ENCODE data around the gene FGFR3. TPM values are rescaled to one million over a fixed set of nuclear protein-coding genes. Genes with fewer than 3 reads are reported as not detected.

The FGFR3 gene
- total and polyA plus RNA-seq, 2 of the 4 experiments (the other 2 are of a cell fraction), result 0.18 to 0.67 TPM

- TF ChIP-seq MXI1 (IDR thresholded peaks at IDR 0.05; ENCODE audit: borderline replicate concordance, low read depth, low read length), result no peak
Measured at GRCh38 chr4:1822568-1823544, 29.8 kb downstream of the FGFR3 start (continued).

DNA sequence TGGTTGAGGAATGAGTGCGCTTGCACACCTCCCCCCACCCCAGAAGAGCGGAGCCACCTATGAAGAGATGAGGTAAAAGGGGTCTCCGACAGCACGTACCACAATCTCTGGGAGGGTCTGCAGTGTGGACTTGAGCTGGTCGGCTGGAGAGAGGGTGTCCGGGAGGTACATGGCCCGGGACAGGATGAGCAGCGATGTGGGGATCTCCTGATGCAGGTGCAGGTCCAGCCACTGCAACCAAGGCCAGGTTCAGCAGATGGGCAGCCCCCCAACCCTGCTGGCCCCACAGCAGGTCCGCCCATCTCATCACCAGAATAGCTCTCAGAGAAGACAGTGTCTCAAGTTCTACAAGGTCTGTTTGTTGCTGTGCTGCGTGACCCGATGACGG, 30.4 kb downstream of the FGFR3 start:
- no peak overlapping the region for H3K4me2 ChIP-seq (ENCODE audit: low read depth, low read length)
- H3K79me1 ChIP-seq (ENCODE audit: low read depth in 1 of 2, low read length in 2 of 2), result 0 out of 4 replicates have a peak, but pooled peaks cover 0 to 3% of the 10 kb centered on the region in 2 experiments
- no peak overlapping the region for H2AFZ ChIP-seq (replicated peaks; ENCODE audit: low read length, poor library complexity)
- H3K9me3 ChIP-seq (ENCODE audit: control insufficient read depth, insufficient read depth, low read length), result no peaks in the 10 kb centered on the region
- H3K4ac ChIP-seq (ENCODE audit: low read depth, low read length), result no peak overlapping the region
- H4K20me1 ChIP-seq (ENCODE audit: insufficient read depth, low read length), result no peaks in the 10 kb centered on the region
- H3K4me3 ChIP-seq (ENCODE audit: insufficient read depth, low read depth, low read length), result no peak overlapping the region
- in situ Hi-C loops (cut with MboI; ENCODE audit: low sequenced_read_pairs) (no loop called here), dilution Hi-C loops (cut with HindIII; ENCODE audit: low sequenced_read_pairs, unreplicated experiment) (no loop called here), intact Hi-C loops (cut with micrococcal nuclease) (no loop called here)
- no peak overlapping the region for H2BK20ac ChIP-seq (ENCODE audit: low read depth, low read length)
- no peak overlapping the region for H2BK120ac ChIP-seq (ENCODE audit: low read depth, low read length)
- no peak overlapping the region for H4K5ac ChIP-seq (ENCODE audit: low read depth, low read length)
- no peaks in the 10 kb centered on the region for H3K27me3 ChIP-seq (ENCODE audit: control insufficient read depth, insufficient read depth, low read length)
- ChIA-PET CTCF (no interaction called here), POLR2A (ENCODE audit: unreplicated experiment) (no interaction called here)
- WGBS, 2 experiments (ENCODE audit: extremely low coverage in 2 of 2, insufficient read length in 1 of 2), result 100% methylated on average over 4 of the region's 12 CpGs; no CpG with 5 or more reads in 1 of the 2 experiments
- no peak overlapping the region for H2BK5ac ChIP-seq (ENCODE audit: low read depth, low read length, poor library complexity, severe bottlenecking)
- H3K9me1 ChIP-seq (ENCODE audit: insufficient read depth, low read length), result no peaks in the 10 kb centered on the region
- no peak overlapping the region for H4K8ac ChIP-seq (ENCODE audit: low read depth in 2 of 2, low read length in 2 of 2)
- H3K14ac ChIP-seq (replicated peaks; ENCODE audit: low read depth, low read length), result no peak overlapping the region
- H3K56ac ChIP-seq (ENCODE audit: extremely low read depth, insufficient read depth, low read length), result no peak overlapping the region
- no peak overlapping the region for H3K9ac ChIP-seq (ENCODE audit: low read depth, low read length)
- H3K27ac ChIP-seq (ENCODE audit: insufficient read depth, low read length), result no peak overlapping the region
- H3K4me1 ChIP-seq (ENCODE audit: control insufficient read depth, insufficient read depth, low read length), result no peaks in the 10 kb centered on the region; the same call in 1 of the 2 replicates
- H2AK9ac ChIP-seq (replicated peaks; ENCODE audit: low read depth, low read length, poor library complexity), result no peak overlapping the region
- H3K36me3 ChIP-seq (ENCODE audit: control insufficient read depth, insufficient read depth, low read length), result peaks cover 54% of the 10 kb centered on the region
- no peak overlapping the region for H3K18ac ChIP-seq (ENCODE audit: low read depth, low read length)
- H2AK5ac ChIP-seq (ENCODE audit: low read depth, low read length), result no peak overlapping the region
- no peak overlapping the region for H2BK15ac ChIP-seq (ENCODE audit: low read depth, low read length)
- H3K23ac ChIP-seq (ENCODE audit: low read depth, low read length), result no peak overlapping the region
- BruUV-seq (replicated peaks), result no TSS peak
- H4K91ac ChIP-seq (ENCODE audit: insufficient read depth, low read depth, low read length), result no peak overlapping the region
- no peak for DNase-seq
- ATAC-seq (ENCODE audit: low read depth), result no peak
- TF ChIP-seq RAD21 (IDR thresholded peaks at IDR 0.05; ENCODE audit: low read length) (no peak), CHD1 (IDR thresholded peaks at IDR 0.05; ENCODE audit: low read depth, low read length) (no peak), CEBPB (IDR thresholded peaks at IDR 0.05; ENCODE audit: low read depth, low read length) (no peak), CTCF (conservative IDR thresholded peaks at IDR 0.05; ENCODE audit: low read depth, low read length) (no peak), FOS (IDR thresholded peaks at IDR 0.05; ENCODE audit: low read depth, low read length) (no peak), SMC3 (IDR thresholded peaks at IDR 0.05; ENCODE audit: low read depth, low read length) (no peak), RCOR1 (IDR thresholded peaks at IDR 0.05; ENCODE audit: insufficient replicate concordance, low read length) (no peak), MAZ (IDR thresholded peaks at IDR 0.05; ENCODE audit: borderline replicate concordance, low read depth, low read length) (no peak), POLR2A (IDR thresholded peaks at IDR 0.05; ENCODE audit: low read depth, low read length) (no peak), MAFK (IDR thresholded peaks at IDR 0.05; ENCODE audit: low read depth, low read length) (no peak)
- TF ChIP-seq, protein P1, sequence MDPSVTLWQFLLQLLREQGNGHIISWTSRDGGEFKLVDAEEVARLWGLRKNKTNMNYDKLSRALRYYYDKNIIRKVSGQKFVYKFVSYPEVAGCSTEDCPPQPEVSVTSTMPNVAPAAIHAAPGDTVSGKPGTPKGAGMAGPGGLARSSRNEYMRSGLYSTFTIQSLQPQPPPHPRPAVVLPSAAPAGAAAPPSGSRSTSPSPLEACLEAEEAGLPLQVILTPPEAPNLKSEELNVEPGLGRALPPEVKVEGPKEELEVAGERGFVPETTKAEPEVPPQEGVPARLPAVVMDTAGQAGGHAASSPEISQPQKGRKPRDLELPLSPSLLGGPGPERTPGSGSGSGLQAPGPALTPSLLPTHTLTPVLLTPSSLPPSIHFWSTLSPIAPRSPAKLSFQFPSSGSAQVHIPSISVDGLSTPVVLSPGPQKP (IDR thresholded peaks at IDR 0.05; ENCODE audit: borderline replicate concordance, low read depth, low read length), result no peak
